Hematopoietic multipotent progenitor cell treated with erythropoietin and hydrocortisone succinate and interleukin-3 and kit ligand, for 4 days (in vitro differentiated cells): ENCODE results near the gene NFATC1.
"Not testable (repeated sequence)": the region's sequence is repeated elsewhere in the genome, so short reads cannot be mapped to it uniquely, and the experiment has no call there.

Experiments
- DNase-seq: peaks from one replicate; pipeline ENCODE4 v3.0.0-alpha.2; 2015

The NFATC1 gene

DNA sequence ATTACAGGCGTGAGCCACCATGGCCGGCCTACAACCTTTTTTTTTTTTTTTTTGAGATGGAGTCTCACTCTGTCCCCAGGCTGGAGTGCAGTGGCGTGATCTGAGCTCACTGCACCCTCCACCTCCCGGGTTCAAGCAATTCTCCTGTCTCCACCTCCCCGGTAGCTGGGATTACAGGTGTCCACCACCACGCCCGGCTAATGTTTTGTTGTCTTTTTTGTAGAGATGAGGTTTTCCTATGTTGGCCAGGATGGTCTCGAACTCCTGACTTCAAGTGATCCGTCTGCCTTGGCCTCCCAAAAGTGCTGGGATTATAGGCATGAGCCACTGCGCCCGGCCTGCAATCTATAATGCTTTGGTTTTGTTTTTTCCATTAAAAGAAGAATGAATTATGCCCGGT, 19.1 kb upstream of the NFATC1 start:
- DNase-seq = not testable (repeated sequence)

DNA sequence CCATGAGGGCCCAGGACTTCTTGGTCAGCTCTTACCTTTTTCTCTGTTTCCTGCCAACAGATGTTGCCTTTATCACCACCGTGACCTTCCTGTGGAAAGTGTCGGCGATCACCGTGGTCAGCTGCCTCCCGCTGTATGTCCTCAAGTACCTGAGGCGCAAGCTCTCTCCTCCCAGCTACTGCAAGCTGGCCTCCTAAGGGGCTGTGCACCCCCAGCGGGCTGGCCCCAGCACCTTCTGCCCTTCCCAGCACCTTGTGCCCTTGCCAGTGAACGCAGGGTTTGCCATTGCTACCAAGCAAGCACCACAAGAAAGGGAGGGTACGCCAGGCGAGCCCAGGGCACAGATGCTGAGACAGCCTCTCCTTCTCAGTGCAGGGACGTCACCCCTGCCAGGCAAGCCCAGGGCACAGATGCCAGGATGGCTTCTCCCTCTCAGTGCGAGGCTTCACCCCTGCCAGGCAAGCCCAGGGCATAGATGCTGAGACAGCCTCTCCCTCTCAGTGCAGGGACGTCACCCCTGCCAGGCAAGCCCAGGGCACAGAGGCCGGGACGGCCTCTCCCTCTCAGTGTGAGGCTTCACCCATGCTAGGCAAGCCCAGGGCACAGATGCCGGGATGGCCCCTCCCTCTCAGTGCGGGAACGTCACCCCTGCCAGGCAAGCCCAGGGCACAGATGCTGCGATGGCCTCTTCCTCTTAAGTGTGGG, 18.4 kb upstream of the NFATC1 start:
- no peak for DNase-seq

DNA sequence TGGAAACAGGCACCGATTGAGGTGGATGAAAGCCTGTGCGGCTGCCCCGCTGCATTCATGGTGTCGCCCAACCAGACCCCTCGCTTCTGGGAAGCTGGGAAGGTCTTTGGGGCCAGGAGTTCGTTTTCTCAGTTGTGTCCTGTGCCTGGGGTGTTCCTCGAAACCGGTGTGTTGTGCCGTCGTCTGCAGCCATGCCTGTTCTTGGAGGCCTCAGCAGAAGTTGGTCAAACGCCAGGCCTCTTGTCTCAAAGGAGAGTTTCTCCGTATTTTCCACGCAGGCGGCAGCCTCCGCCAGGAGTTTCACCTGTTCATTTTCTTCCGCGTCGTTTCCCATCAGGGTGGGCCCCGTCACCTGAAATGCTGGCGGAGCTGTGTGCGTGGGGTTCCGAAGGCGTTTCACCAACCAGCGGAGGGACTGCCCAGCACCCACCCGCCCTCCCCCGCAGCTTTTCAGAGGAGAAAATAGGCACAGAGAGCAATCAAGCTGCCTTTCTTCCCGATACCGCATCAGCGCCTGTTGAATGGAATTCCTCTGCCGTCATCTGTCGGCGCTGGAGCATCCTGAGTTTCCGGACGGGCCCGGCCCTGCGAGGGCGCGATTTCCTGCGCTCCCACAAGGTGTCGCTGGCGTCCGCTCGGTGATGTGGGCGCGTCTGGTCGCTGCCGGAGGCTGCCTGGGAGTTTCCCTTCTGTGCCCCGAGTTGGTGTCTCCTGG, 17.0 kb upstream of the NFATC1 start:
- peak; percentile 81 for DNase-seq

DNA sequence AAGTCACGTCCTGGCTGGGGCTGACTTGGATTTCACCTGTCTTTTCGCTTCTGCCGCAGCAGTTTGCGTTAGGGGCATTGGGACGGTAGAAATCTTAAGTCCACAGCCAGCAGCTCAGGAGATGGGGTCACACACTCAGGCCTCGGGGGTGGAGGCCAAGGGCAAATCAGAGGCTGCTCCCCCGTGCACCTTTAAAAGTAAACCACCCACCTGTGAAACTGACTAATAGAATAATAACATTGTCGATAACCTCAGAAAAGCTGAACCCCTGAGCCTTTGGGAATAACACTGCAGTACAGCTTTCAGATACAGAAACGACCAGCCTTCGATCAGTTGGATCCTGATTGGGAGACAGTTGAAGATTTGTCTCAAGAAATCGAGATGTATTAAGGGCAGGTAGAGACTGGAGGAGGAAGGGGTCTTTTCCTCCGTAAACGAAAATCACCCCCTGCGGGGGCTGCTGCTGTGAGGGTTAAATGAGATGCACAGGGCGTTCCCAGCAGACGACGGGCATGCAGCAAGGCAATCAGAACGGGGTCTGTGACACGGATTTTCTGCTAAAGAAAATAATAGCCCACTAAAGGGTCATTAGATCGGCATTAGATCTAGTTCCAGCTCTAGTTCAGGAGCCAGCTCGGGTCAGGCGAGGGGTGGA, 16.4 kb upstream of the NFATC1 start:
- no peak for DNase-seq

DNA sequence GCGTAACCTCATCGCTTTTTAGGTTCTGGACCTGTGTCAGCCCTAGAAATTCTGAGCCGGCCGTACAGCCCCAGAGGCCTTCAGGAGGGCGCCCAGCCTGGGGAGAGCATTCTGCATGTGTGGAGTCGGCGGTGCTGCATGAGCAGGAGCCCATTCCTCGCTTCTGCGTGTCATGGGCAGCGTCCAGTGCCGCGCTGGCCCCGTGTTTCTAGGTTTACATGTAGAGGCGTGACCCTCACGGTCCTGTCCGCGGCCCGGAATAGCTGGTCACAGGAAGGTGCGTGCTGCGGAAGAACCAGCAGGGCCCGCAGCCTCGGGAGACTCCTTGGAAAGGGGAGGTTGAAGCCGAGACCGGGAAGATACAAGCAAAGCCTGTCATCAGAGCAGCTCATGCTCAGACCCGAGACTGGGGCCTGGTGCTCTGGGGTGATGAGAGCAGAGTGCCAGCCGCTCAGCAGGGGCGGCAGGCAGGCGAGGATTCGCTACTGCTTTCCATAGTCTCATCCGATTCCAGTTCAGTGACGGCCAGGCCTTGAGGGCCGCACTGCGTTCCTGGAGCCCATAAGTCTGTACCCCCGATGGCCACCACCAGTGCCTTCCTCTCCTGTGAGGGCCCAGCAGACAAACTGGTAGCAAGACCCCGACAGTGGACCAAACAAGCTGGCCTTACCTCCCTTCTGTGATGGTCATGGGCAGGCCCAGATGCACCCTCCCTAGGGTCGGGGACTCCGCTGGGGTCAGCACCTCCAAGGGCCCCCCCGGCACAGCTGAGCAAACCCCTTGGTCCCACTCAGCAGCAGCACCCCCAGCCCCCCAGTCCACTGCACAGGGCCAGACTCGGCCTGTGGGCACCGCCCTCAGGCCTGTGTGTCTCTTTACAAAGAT, 15.6 kb upstream of the NFATC1 start:
- DNase-seq = no peak

DNA sequence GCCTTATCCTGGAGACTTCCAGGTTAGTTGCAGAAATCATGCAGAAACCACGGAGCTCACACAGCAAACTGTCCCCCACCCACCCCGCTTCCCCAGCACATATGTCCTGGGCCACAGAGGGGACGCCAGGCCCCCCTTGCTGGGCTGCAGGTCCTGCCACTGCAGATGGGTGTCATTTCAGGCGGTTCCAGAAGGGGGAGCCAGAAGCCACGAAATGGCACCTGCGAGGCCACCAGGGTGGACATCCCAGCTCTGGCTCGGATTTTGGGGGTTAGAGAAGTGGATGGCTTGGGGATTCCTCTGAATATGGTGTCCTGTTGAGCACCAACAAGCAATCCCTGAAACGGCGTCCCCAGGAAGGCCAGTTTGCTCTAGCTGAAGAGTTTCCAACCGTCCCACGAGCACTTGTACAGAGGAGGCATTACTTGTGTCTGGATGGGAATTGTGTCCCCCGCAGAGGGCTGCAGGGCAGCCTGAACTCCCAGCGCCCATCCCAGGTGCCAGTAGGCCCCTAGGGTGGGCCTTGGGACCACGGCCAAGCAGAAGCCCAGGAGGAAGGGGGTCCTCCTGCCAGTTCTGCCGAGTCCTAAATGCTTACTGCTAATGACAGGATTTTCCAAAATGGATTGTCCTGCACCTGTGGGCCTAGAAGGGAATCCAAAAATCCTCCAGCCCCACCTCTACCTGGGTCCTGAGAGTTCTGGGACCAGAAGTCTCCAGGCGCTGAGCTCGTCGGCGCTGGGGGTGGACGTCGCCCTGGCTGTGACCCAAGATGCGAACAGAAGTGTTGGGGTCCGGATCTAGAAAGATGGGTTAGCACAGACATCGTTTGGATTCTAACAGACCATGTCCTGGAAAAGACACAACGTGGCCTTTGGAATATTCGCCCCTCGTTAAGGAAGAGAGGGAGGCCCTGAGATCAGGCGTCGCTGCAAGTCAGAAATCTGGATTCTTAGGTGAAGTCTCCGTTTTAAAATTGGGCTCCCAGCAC, 14.6 kb upstream of the NFATC1 start:
- peak; percentile 79 for DNase-seq

DNA sequence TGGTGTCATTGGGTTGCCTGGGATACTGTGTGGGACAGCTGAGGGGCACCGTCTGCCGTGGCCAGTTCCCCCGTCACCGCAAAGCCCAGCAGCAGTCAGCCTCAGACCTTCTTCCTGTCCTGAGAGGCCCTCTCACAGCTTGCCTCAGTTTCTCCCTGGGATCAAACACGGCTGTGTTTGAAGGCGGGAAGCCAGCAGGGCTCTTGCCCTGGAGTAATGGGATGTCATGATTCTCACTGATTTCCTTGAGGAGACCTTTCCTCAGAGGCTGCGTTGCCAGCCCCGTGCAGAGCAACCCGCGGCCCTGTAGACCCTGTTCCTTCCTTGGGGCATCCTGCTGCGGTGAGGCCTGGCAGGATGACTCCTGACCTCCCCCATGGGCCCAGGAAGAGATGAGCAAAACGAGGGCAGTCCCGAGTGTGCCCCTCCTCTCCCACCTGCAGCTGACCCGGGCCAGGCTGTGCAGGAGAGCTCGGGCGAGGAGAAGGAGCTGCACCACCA, 13.9 kb upstream of the NFATC1 start:
- DNase-seq = no peak

DNA sequence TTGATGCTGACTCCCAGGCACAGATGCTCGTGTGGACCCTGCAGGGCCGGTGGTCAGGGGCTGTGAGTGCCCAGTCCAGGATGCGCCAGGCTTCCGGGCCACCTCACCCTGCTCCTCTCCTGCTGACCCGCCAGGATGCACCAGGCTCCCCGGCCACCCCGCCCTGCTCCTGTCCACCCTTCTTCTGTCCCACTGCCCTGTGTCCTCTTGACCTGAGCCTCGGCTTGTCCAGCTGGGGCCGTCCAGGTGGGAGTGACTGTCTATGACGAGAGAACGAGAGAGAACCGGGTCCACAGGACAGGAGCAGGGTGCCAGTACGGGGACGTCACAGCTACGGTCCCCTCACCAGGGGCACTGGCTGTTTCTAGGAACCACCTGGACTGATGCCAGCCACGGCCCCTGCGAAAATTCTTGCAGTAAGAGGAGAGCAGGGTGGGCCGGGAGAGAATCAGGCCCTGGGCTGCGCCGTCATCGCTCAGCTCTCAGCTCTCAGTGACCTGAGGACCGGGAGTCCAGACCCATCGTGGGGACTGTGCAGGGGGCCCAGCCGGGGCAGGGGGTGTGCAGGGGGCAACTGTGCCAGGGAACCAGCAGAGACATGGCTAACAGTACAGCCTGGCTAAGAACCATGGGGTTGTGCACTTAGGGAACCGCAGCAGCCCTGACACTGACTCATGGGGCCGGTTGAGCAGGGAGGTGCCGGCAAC, 12.9 kb upstream of the NFATC1 start:
- no peak for DNase-seq

DNA sequence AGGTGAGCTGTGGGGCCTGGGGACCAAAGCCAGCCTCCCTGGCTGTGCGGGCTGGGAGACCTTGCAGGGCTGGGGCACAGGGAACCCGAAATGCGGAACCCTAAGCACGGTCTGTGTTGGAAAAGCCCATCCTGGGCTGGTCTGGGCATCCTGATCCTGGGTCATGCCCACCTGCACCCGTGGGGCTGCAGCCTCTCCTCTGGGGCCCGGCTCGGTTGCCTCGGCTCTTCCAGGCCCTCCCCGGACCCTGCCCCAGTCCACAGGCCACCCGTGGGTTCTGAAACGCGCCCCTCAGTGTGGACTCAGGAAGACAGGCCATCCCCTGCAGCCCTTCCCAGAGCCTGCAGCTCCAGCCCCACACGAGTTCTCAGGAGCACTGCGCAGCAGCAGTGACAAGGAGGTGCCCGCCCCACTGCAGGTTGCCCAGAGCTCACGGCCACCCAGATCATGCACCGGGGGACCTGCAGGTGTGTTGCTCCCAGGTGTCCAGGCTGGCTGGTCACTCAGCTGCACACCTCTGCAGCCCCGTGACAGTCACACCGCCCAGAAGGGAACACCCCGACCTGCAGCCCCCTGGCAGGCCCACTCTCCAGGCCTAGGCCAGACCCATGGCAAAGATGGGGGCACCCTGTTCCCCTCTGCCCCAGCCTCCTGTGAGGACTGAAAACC, 12.2 kb upstream of the NFATC1 start:
- no peak for DNase-seq

DNA sequence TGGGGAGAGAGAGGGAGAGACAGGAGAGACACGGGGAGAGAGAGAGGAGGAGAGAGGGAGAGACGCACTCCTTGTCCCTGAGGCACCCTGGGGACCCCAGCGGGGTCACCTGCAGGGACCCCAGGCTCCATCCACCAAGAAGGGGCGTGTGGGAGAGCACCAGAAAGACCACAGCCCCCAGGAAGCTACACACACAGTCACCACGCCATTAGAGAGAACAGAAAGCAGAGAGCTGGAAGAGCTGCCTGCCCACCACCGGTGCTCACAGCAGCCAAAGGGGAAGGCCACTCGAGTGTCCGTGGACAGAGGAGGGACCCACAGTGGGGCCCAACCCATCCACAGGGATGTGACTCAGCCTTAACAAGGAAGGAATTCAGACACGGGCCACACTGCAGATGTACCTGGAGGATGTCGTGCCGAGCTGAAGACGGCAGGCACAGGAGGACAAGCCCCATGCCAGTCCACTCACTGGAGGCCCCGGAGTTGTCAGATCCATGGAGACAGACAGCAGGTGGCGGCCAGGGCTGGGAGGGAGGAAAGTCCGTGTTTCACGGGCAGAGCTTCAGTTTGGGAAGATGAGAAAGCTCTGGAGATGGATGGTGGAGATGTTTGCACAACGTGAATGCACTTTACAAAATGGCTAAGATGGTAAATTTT, 11.5 kb upstream of the NFATC1 start:
- no peak for DNase-seq

DNA sequence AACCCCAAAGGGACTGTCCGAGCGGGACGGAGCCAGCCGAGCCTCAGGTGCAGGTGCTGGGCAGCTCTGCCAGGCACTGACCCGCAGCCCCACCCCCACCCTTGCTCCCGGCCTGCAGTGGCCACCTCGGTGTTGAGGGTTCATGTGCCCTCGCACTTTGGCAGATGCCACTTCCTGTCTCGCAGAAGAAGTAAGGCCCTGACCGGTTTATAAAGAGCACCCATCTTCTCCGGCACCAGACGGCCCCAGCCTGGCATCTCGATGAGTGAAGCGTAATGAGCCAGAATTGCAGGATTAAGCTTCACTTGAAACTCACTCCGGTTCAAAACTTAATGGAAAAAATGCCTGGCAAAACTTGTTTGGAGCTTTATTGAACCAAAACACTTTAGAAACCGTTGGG, 10.9 kb upstream of the NFATC1 start:
- no peak for DNase-seq

DNA sequence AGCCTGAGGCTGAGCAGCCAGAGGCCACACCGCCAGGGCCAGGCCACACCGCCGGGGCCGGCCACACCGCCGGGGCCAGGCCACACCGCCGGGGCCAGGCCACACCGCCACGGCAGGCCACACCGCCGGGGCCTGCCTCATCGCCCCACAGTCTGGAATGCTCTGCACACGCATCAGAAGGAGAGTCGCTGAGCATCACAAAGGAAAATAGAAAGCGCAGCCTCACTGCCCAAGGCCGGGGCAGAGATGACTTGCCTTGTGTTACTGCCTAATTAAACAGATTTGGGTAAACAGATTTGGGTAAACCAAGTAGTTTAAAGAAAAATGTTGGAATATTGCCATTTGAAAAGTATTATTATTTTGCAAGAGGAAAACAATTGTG, 10.4 kb upstream of the NFATC1 start:
- DNase-seq = no peak

DNA sequence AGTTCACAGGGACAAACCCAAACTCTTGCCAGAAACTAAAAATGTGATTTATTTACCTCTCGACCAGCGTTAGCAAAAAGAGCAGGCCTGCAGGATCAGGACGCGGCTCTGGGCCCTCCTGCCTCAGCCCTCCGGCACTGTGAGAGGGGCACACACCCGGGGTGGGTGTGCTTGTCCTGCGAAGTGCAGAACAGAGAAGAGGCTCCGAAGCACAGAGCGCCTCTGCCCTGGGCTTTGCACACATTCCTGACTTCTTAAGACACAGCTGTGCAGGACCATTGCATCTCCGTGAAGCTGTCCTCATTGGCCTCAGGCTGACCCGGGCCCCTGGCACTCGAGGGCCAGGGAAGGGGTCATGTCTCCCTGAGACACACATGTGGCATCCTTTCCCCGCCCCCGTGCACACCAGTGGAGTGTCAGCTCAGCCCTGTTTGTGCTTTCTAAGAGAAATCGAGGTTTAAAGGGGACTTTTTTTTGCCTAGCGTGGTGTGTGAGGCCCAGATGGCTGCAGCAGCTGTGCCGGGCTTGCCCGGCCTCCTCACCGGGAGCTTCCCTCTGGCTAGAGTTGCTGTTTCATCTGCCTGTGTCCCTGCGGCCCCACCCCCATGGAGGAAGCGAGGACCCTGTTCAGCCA, 9.9 kb upstream of the NFATC1 start:
- DNase-seq = no peak

DNA sequence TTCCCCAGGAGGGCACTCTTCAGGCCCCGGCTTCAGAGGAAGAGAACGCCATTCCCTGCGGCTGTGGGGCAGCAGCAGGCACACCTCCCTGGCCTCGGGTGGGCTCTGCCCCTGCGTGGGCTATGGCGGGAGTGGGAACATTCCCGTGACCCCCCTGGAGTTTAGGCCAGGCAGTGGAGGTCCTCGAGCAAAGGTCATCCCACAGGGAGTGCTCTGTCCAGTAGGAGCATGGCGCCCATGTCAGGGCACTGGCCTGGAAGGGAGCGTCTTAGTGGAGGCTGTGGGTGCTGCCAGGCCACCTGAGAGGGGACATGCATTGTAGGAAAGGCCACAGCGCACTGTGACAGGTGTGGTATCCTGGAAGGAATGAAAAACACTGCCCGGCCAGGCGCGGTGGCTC, 9.2 kb upstream of the NFATC1 start:
- no peak for DNase-seq

DNA sequence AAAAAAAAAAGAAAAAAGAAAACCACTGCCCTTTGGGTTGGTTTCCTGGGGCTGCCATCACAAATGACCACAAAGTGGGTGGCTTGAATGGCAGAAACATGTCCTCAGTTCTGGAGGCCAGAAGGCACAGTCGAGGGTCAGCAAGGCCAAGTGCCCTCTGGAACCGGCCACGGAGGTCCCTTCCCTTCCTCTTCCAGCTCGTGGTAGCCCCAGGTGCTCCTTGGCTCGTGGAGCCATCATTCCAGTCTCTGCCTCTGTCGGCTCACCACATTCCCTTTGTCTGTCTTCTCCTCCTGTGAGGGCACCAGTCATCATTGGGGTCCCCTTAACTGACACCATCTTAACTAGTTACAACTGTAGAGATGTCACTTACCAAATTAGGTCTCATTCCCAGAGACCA, 8.5 kb upstream of the NFATC1 start:
- DNase-seq = no peak

DNA sequence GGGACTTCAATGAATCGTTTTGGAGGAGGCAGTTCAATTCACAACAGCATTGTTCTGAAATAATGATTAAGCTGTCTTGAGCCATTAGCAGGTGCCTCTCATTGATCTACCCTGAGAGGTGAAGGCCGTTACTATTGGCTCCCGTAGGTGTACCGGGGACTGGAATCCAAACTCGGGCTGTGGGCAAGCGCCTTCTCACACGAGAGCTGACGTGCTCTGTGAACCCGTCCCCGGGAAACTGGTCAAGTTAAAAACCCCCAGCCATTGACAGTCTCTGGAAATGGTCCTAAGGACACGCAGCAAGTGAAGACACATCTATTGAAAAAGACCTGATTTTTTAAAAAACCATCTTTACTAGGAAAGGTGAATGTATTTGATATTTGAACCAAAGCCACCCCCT, 8.1 kb upstream of the NFATC1 start:
- DNase-seq = no peak

DNA sequence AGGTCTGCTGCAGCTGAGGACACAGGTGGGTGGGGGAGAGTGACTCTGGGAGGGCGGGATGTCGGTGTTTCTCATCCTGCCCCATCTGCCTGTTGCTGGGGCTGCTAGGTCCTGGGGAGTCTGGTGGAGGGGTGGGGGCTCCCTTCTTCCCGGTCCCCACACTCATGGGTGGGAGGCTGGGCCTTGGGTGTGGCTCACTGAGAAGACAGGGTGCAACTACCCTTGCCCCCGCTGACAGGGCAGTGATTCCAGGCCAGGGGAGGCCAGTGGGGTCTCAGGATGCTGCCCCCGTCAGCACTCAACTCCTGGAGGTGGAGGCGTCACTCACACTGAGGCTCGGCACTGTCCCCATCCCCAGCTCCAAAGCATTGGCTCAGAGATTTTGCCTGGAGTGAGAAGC, 7.7 kb upstream of the NFATC1 start:
- no peak for DNase-seq

DNA sequence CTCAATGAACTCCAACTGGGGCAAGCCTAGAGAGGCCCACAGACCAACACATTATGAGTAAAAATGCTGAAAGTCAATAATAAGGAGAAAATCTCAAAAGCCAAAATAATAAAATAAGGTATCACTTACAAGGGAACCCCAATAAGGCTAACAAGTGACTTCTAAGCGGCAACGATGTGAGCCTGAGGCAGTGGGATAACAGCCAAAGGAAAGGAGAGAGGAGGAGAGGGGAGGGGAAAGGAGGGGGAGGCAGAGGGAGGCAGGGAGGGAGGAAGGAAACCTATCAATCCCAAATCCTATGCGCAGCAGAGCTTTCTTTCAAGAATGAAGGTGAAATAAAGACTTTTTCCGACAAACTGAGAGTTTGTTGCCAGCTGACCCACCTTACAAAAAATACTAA, 6.0 kb upstream of the NFATC1 start:
- DNase-seq = no peak

DNA sequence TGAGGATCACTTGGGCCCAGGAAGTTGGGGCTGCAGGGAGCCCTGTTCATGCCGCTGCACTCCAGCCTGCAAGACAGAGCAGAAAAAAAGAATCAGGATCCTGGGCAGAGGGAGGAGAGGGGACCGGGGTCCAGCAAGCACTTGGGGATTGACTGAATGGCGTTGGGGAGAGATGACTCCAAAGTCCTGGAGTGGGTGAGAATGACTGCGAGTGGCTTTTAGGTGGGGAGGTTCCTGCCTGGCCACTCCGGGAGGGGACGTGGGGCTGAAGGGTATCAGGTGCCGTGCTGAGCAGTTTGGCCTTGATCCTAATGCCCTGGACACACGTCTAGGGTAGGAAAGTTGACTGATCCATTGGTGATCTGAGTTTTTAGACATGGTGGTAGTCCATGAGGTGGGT, 3.5 kb upstream of the NFATC1 start:
- no peak for DNase-seq
